Muscle of leg (tissue), 11 donors: ENCODE results near the gene ABCA7. TPM values are rescaled to one million over a fixed set of nuclear protein-coding genes. Genes with fewer than 3 reads are reported as not detected.

ENCODE experiments used
- DNase-seq: peaks from one replicate; pipeline ENCODE4 v3.0.0; 2013
- H3K27ac ChIP-seq: one replicate; pipeline ENCODE4 v1.5.1; 2013; ENCODE audit warnings: mild to moderate bottlenecking, low read length, control low read depth
- H3K27me3 ChIP-seq: one replicate; pipeline ENCODE4 v1.6.1; 2013; ENCODE audit warnings: low read length; ENCODE audit not compliant: control insufficient read depth, insufficient read depth
- H3K36me3 ChIP-seq: one replicate; pipeline ENCODE4 v1.6.1; 2013; ENCODE audit warnings: low read length; ENCODE audit not compliant: control insufficient read depth, insufficient read depth
- H3K4me1 ChIP-seq: one replicate; pipeline ENCODE4 v1.6.1; 2013; ENCODE audit warnings: low read length; ENCODE audit not compliant: control insufficient read depth, insufficient read depth
- H3K4me3 ChIP-seq: one replicate; pipeline ENCODE4 v1.5.1; 2013; ENCODE audit warnings: low read length, control low read depth
- H3K9me3 ChIP-seq: replicated peaks from 2 replicates; pipeline ENCODE4 v1.6.1; 2013; ENCODE audit warnings: low read depth, low read length; ENCODE audit not compliant: control insufficient read depth
- WGBS: methylation state at CpG from one replicate; pipeline ENCODE4 v1.1.5; 2013; ENCODE audit warnings: missing lambda C conversion rate; ENCODE audit not compliant: insufficient coverage; 5-methylcytosine and 5-hydroxymethylcytosine counted together
- polyA plus RNA-seq, 8 donors: library from polyadenylated mRNA; unstranded; fragments of 120-200 nt; gene quantifications; one replicate each; pipeline versions ENCODE4 v1.2.1 to v1.2.3, GENCODE V29; 2013; ENCODE audit warnings: inconsistent platforms in 1 of 8, low replicate concordance in 1 of 8; ENCODE audit not compliant: insufficient read length in 8 of 8, insufficient read depth in 1 of 8
- total RNA-seq: library from RNA; stranded (reverse); fragments of 120-200 nt; gene quantifications from one replicate; pipeline ENCODE4 v1.2.4, GENCODE V29; 2013

The ABCA7 gene
- total and polyA plus RNA-seq, 9 donors, result 7.9 to 23.0 (median 12.6) TPM

- Histone ChIP-seq H3K4me3 (no peak overlapping the region), H3K27me3 (peaks cover 41% of the 10 kb centered on the region), H3K27ac (no peak overlapping the region), H3K9me3 (no peaks in the 10 kb centered on the region), H3K4me1 (peaks cover 18% of the 10 kb centered on the region), H3K36me3 (peaks cover 50% of the 10 kb centered on the region)
- no peak for DNase-seq
- WGBS, result 82% methylated on average over 43 of the region's 43 CpGs
These were observed 46.0 kb upstream of the ABCA7 start for GRCh38 chr19:993831-994393.

DNA sequence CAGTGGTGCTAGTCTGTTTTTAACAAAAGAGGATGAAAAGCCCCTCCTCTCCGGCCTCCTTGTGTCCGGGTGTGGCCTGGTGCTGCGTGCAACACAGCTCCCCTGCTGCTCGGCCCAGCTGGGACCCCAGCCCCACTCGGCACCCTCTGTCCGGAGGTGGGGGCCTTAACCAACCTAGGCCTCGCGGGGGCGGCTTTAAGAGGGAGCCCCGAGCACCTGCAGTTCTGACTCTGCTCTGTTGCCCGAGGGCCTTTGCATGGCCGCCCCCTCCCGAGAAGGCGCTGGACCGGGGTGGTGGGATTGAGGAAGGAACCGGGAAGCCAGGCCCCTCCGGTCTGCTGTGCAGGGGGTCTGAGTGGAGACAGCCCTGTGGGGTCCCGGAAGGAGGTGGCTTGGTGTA is 45.4 kb upstream of the ABCA7 start:
- no peak overlapping the region for H3K4me3 ChIP-seq
- DNase-seq, result no peak
- peaks cover 45% of the 10 kb centered on the region for H3K36me3 ChIP-seq
- H3K27me3 ChIP-seq, result peaks cover 47% of the 10 kb centered on the region
- peaks cover 18% of the 10 kb centered on the region for H3K4me1 ChIP-seq
- 84% methylated on average over 18 of the region's 18 CpGs for WGBS
- no peak overlapping the region for H3K27ac ChIP-seq
- H3K9me3 ChIP-seq, result no peaks in the 10 kb centered on the region

DNA sequence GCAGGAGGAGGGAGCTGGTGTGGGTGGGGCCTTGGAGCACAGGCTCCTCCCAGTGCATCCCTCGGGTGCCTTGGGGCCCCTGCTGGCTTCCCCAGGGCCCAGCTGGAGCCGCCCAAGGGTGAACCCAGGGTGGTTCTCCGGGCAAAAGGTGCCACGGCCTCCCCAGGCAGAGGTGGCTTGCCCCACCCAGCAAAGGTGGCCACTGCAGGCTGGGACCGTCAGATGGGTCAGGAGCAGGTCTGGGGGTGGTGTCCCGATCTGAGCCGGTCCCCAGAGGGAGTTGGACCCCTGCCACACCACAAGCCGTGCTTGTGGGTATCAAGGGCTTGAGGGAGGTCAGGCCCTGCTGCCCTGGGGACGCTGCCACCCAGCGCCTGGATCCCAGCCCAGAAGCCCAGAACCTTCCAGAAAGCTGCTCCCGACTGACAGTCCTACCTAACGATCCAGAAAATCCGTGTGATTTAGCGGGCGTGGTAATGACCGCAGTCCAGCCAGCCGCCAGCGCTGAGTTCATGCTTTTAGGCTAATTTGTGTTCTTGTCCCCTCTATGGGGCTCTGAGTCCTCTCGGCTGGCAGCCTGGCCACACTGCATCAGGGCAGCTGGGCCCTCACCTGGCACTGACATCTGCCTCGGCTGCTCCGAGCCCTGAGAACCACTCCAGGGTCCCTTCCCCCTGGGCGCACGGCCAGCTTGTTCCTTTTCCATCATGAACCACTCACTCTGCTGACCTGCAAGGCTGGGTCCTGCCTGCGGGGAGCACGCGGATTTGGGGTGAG is 44.7 kb upstream of the ABCA7 start:
- DNase-seq, result no peak
- H3K27me3 ChIP-seq, result peaks cover 53% of the 10 kb centered on the region
- no peak overlapping the region for H3K27ac ChIP-seq
- peaks cover 38% of the 10 kb centered on the region for H3K36me3 ChIP-seq
- no peaks in the 10 kb centered on the region for H3K9me3 ChIP-seq
- no peak overlapping the region for H3K4me3 ChIP-seq
- WGBS, result 69% methylated on average over 17 of the region's 26 CpGs
- H3K4me1 ChIP-seq, result peaks cover 18% of the 10 kb centered on the region

DNA sequence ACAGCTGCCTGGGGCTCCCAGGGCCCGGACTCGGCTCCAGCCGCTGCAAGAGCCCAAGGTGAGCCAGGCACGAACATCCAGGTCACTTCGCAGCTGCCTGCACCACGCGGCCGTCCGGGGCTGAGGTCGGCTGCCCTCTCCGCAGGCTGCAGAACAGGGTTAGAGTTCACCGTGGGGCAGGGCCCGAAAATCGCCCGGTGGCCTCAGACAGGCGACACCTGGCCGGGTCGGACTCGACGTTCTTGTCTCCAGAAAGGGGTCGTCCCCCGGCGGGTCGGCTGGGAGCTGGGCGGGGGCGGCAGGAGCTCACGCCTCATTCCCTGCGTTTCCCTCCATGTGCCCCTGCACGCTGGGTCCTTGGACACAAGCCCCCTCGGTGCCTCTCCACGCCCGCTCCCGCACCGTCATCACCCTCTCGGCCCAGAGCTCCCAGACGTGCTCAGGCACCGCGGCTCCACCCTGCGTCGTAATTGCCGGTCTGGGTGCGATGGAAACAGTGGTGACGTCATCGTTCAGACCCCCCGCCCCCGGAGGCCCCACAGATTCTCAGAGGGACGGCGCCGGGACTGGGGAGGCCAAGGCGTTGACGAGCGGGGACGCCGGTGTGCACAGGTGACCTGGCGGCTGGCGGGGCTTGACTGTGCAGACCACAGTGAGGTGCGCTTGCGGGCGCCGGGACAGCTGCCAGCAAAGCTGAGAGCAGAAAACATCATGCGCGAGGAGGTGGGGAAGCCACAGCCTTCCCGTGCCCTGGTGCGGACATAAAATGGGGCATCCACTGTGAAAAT is 43.7 kb upstream of the ABCA7 start:
- Histone ChIP-seq H3K4me1 (peaks cover 24% of the 10 kb centered on the region), H3K27ac (no peak overlapping the region), H3K9me3 (no peaks in the 10 kb centered on the region), H3K4me3 (no peak overlapping the region), H3K36me3 (peaks cover 29% of the 10 kb centered on the region), H3K27me3 (peaks cover 59% of the 10 kb centered on the region)
- DNase-seq, result no peak
- 5% methylated on average over 62 of the region's 64 CpGs for WGBS

- H3K36me3 ChIP-seq, result peaks cover 17% of the 10 kb centered on the region
- WGBS, result 15% methylated on average over 5 of the region's 6 CpGs
- peaks cover 28% of the 10 kb centered on the region for H3K4me1 ChIP-seq
- no peak overlapping the region for H3K27ac ChIP-seq
- DNase-seq, result no peak
- no peak overlapping the region for H3K4me3 ChIP-seq
- H3K27me3 ChIP-seq, result peaks cover 77% of the 10 kb centered on the region
- H3K9me3 ChIP-seq, result no peaks in the 10 kb centered on the region
These were observed 41.8 kb upstream of the ABCA7 start for GRCh38 chr19:998064-998463.

GRCh38 chr19:999379-999719 is 40.6 kb upstream of the ABCA7 start:
- Histone ChIP-seq H3K27ac (no peak overlapping the region), H3K27me3 (peaks cover 77% of the 10 kb centered on the region), H3K36me3 (peaks cover 6% of the 10 kb centered on the region), H3K4me1 (peaks cover 28% of the 10 kb centered on the region), H3K4me3 (no peak overlapping the region), H3K9me3 (no peaks in the 10 kb centered on the region)
- no peak for DNase-seq
- 31% methylated on average over 2 of the region's 3 CpGs for WGBS

- no peak within 1 kb of the TSS for H3K4me3 ChIP-seq
- H3K9me3 ChIP-seq, result no peaks in the 10 kb centered on the region
- H3K4me1 ChIP-seq, result peaks cover 24% of the 10 kb centered on the region
- H3K27me3 ChIP-seq, result peaks cover 74% of the 10 kb centered on the region
- DNase-seq, result no peak
- whole genome bisulfite sequencing, result under 1% methylated on average over 40 of the region's 43 CpGs
- no peaks in the 10 kb centered on the region for H3K36me3 ChIP-seq
- no peak within 1 kb of the TSS for H3K27ac ChIP-seq
These were observed 39.8 kb upstream of the ABCA7 start, which contains the start of gene GRIN3B for GRCh38 chr19:1000095-1000494. Gene GRIN3B (plus strand): TSS chr19:1000419. CDS start chr19:1000438, 19 bp downstream.

- WGBS, result 2% methylated on average over 71 of the region's 73 CpGs
- Histone ChIP-seq H3K9me3 (no peaks in the 10 kb centered on the region), H3K27me3 (peaks cover 67% of the 10 kb centered on the region), H3K27ac (no peak overlapping the region), H3K4me3 (no peak overlapping the region), H3K36me3 (no peaks in the 10 kb centered on the region), H3K4me1 (peaks cover 17% of the 10 kb centered on the region)
- no peak for DNase-seq
These were observed 39.0 kb upstream of the ABCA7 start for GRCh38 chr19:1000591-1001537.

GRCh38 chr19:1001538-1002166 is 38.3 kb upstream of the ABCA7 start:
- WGBS, result 1% methylated on average over 14 of the region's 20 CpGs
- Histone ChIP-seq H3K27ac (no peak overlapping the region), H3K4me1 (peaks cover 9% of the 10 kb centered on the region), H3K9me3 (no peaks in the 10 kb centered on the region), H3K36me3 (no peaks in the 10 kb centered on the region), H3K4me3 (no peak overlapping the region), H3K27me3 (peaks cover 59% of the 10 kb centered on the region)
- DNase-seq, result no peak
